ENCODE data around the gene HMGB3.

HMGB3 gene

DNA sequence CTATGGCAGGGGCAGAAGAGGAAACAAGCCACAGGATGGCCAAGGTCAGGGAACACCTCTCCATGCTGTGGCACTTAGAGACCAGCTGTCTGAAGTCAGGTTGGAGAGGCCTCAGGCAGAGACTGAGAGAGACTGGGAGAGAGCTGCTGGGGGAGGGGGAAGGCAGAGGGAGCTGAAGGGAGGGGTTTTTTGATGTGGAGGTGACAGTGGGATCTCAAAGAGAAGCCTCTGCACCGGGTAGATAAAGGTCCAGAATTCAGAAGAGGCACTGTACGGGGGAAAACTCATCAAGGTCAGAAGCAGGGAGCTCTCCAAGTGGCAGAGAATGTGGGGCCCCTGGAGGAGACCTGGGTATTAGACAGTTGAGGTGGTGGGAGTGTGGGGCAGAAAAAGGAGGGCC lies 41.6 kb upstream of the HMGB3 start:
- no peak overlapping the region for H3K4me3 ChIP-seq (replicated peaks in 1 of 2; ENCODE audit: low read depth in 2 of 2, low read length in 2 of 2)
- TF ChIP-seq, protein P1, sequence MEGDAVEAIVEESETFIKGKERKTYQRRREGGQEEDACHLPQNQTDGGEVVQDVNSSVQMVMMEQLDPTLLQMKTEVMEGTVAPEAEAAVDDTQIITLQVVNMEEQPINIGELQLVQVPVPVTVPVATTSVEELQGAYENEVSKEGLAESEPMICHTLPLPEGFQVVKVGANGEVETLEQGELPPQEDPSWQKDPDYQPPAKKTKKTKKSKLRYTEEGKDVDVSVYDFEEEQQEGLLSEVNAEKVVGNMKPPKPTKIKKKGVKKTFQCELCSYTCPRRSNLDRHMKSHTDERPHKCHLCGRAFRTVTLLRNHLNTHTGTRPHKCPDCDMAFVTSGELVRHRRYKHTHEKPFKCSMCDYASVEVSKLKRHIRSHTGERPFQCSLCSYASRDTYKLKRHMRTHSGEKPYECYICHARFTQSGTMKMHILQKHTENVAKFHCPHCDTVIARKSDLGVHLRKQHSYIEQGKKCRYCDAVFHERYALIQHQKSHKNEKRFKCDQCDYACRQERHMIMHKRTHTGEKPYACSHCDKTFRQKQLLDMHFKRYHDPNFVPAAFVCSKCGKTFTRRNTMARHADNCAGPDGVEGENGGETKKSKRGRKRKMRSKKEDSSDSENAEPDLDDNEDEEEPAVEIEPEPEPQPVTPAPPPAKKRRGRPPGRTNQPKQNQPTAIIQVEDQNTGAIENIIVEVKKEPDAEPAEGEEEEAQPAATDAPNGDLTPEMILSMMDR (IDR thresholded peaks at IDR 0.05; ENCODE audit: low read depth, low read length) = no peak

DNA sequence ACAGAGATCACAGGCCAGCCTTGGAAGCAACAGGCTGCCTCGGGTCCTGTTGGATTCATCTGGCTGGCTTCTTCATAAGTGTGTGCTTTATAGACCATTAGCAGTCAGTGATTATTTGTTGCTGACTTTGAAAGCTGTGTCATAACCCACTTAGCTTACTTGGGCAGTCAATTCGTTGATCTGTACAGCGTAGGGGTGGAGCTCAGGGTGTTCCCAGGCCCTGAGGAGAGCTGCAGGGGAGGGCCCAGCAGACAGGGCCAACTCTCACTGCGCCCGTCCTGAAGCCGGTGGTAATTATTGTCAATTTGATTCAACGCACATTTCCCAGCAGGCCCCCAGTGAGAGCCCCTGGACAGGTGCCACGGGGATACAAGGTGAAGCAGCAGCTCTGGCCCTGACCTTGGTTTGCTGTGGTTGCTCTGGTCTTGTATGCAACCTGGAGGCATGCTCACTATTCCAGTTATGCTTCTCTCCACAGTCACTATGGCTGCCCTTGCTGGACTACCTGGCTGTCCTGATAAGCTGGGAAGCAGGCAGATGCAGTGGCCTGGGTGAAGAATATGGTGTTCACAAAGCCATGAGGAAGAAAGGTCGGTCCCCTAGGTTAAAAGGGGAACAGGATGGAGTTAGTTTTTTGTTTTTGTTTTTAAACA lies 40.1 kb upstream of the HMGB3 start:
- TF ChIP-seq, protein P1 (IDR thresholded peaks at IDR 0.05; ENCODE audit: low read depth, low read length) = no peak
- DNase-seq (ENCODE audit: low read depth in 2 of 2) = no peak
- no peak overlapping the region for H3K4me3 ChIP-seq (replicated peaks in 1 of 2; ENCODE audit: low read depth in 2 of 2, low read length in 2 of 2)

More for the DNA sequence above, 41.6 kb upstream of the HMGB3 start:
- DNase-seq (ENCODE audit: low read depth in 2 of 2) = no peak

DNA sequence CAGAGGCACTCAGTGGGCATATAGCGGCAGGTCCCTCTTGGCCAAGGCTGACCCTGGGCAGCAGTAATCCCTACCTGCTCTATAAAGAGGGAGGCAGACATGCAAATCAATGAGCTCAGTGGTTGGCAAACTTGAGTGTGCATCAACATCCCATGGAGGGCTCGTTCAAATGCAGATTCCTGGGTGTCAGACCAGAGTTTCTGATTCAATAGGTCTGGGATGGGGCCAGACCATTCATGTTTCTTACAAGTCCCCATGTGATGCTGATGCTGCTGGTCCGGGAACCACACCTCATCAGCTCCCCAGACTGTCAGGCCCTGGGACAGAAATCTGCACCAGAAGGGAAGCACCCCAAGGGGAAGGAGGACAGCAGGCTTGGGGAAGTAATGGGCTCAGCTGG lies 38.9 kb upstream of the HMGB3 start:
- no peak for DNase-seq (ENCODE audit: low read depth in 2 of 2)
- TF ChIP-seq, protein P1 (IDR thresholded peaks at IDR 0.05; ENCODE audit: low read depth, low read length) = no peak

DNA sequence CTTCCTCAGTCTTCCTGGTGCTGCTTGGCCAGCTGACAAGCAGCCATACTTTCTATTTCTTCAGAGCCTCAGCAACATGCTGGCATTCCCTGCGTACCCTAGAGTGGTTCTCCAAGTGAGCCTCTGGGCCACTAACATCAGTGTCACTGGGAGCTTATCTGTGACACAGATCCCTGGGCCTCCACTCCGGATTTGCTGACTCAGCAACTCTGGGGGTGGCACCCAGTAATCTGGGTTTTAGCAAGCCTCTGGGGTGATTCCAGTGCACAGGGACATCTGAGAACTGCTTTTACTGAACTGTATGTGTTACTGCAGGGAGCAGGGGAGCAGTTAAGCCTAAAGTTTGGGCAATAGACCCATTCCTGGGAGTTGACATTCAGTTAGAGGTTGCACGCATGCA lies 28.2 kb upstream of the HMGB3 start:
- TF ChIP-seq, protein P1 (IDR thresholded peaks at IDR 0.05; ENCODE audit: low read depth, low read length) = no peak
- no peak overlapping the region for H3K4me3 ChIP-seq (replicated peaks in 1 of 2; ENCODE audit: low read depth in 2 of 2, low read length in 2 of 2)
- DNase-seq (ENCODE audit: low read depth in 2 of 2) = no peak

More for the DNA sequence above, 38.9 kb upstream of the HMGB3 start:
- H3K4me3 ChIP-seq (replicated peaks in 1 of 2; ENCODE audit: low read depth in 2 of 2, low read length in 2 of 2) = no peak overlapping the region

DNA sequence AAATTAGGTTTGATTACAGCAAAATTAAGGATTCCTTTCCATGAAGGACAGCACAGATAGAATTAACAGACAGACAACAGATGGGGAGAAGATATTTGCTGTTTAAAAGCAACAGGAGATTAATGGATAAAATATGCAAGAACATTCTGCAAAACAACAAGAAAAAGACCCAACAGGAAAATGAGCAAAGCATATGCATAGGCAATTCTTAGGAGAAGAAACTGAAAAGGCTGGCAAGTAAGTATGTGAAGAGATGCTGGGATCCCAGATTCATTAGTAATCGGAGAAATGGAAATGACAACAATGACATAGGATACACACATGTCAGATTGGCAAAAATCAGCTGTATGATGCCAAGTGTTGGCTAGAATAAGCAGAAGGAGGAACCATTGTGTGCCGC lies 27.5 kb upstream of the HMGB3 start:
- no peak overlapping the region for H3K4me3 ChIP-seq (replicated peaks in 1 of 2; ENCODE audit: low read depth in 2 of 2, low read length in 2 of 2)
- TF ChIP-seq, protein P1 (IDR thresholded peaks at IDR 0.05; ENCODE audit: low read depth, low read length) = no peak
- no peak for DNase-seq (ENCODE audit: low read depth in 2 of 2)

DNA sequence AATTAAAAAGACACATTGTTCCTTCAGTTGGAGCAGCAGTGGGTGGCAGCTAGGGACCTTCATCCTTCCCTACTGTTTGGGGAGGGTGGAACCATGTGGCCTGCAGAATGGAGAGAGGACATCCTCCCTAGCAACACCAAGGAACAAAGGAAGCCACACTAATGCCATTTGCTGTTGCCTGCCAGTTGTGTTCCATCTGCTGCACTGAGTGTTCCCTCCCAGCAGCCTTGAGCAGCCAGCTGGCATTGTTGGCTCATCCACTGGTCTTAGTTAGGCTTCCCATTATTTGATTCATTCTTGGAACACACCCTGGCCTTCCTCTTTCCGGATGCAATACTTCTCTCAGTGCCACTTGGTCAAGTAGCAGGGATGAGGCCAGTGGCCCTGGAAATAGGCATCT lies 25.0 kb upstream of the HMGB3 start:
- no peak overlapping the region for H3K4me3 ChIP-seq (replicated peaks in 1 of 2; ENCODE audit: low read depth in 2 of 2, low read length in 2 of 2)
- no peak for DNase-seq (ENCODE audit: low read depth in 2 of 2)
- TF ChIP-seq, protein P1 (IDR thresholded peaks at IDR 0.05; ENCODE audit: low read depth, low read length) = no peak

DNA sequence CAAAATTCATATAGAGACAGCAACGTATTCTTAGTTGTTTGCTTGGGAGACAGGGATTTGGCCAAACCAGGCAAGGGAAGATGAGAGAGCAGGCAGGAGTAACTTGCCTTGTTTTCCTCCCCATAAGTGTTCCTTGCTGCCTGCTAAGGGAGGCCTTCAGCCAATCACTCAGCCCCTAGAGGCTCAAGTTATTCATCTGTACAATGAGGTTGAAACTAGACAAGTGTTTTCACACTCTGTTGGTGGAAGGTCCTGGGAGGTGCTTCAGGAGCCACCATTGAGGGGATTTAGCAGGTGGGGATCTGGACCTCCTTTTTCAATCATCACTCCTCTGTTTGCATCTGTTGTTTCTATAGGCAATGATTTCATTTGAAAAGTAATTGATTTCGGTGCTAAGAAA lies 23.6 kb upstream of the HMGB3 start:
- H3K4me3 ChIP-seq (replicated peaks in 1 of 2; ENCODE audit: low read depth in 2 of 2, low read length in 2 of 2) = no peak overlapping the region
- TF ChIP-seq, protein P1 (IDR thresholded peaks at IDR 0.05; ENCODE audit: low read depth, low read length) = no peak
- DNase-seq (ENCODE audit: low read depth in 2 of 2) = no peak
